Esophagus muscularis mucosa (tissue), 4 donors: ENCODE measurements around the gene IKZF3.

Experiments
- CTCF ChIP-seq, 3 experiments: fragments of 200-600 bp in 2 of 3; fragments of 450-650 bp in 1 of 3; sonication (generic) in 2 of 3; IDR thresholded peaks; one replicate each; pipeline ENCODE4 v1.5.1; 2017 to 2019; ENCODE audit warnings: antibody characterized with exemption in 3 of 3, mild to moderate bottlenecking in 2 of 3, moderate library complexity in 1 of 3
- EP300 ChIP-seq: sonication (generic); formaldehyde crosslinking; IDR thresholded peaks from one replicate; pipeline ENCODE4 v1.6.1; 2017; ENCODE audit warnings: antibody characterized with exemption
- POLR2A ChIP-seq: fragments of 450-650 bp; IDR thresholded peaks from one replicate; pipeline ENCODE4 v1.6.1; 2017; ENCODE audit warnings: antibody characterized with exemption, moderate library complexity, mild to moderate bottlenecking, low read depth

GRCh38 chr17:39861235-39861634, 2.9 kb downstream of the IKZF3 start:
- TF ChIP-seq CTCF (IDR thresholded peaks at IDR 0.05) (no peak), POLR2A (no peak), EP300 (no peak)
